HFFc6 (cell line): Measurements from ENCODE around the gene MED22. TPM values are rescaled to one million over a fixed set of nuclear protein-coding genes. Genes with fewer than 3 reads are reported as not detected.

Source experiments
- DNase-seq: peaks from one replicate; pipeline ENCODE4 v3.0.0-alpha.2; 2018
- H3K27ac Mint-ChIP-seq: 2 replicates; pipeline ENCODE4 v1.8.0; 2020; ENCODE audit warnings: mild to moderate bottlenecking, mixed read lengths
- H3K27me3 Mint-ChIP-seq: 2 replicates; pipeline ENCODE4 v1.8.0; 2021; ENCODE audit warnings: mild to moderate bottlenecking, moderate library complexity, mixed read lengths; ENCODE audit not compliant: insufficient read depth
- H3K36me3 Mint-ChIP-seq: 2 replicates; pipeline ENCODE4 v1.8.0; 2021; ENCODE audit warnings: low read depth, mixed read lengths
- H3K4me1 Mint-ChIP-seq: 2 replicates; pipeline ENCODE4 v1.8.0; 2020; ENCODE audit warnings: low read depth, mixed read lengths
- H3K4me3 Mint-ChIP-seq: 2 replicates; pipeline ENCODE4 v1.8.0; 2020; ENCODE audit warnings: mild to moderate bottlenecking, moderate library complexity, mixed read lengths
- H3K9me3 Mint-ChIP-seq: 2 replicates; pipeline ENCODE4 v1.8.0; 2020; ENCODE audit warnings: mild to moderate bottlenecking, mixed read lengths
- CTCF ChIP-seq: fragments of 200-600 bp; sonication (generic); IDR thresholded peaks from 2 replicates; pipeline ENCODE4 v1.5.0; 2021; ENCODE audit warnings: antibody characterized with exemption, mild to moderate bottlenecking
- total RNA-seq, 6 experiments: library from RNA; stranded (reverse); fragmentation: NEBNext Ultra II Directional; extraction: Animal tissue kit (Norgen Biotek cat#: 25700); gene quantifications; 2 replicates in 1 of 6; 3 replicates in 5 of 6; pipeline ENCODE4 v1.2.3, GENCODE V29; 2021

The MED22 gene
- total RNA-seq, 6 experiments from 2014 or later = 17.9 to 22.3 (median 20.8) TPM

DNA sequence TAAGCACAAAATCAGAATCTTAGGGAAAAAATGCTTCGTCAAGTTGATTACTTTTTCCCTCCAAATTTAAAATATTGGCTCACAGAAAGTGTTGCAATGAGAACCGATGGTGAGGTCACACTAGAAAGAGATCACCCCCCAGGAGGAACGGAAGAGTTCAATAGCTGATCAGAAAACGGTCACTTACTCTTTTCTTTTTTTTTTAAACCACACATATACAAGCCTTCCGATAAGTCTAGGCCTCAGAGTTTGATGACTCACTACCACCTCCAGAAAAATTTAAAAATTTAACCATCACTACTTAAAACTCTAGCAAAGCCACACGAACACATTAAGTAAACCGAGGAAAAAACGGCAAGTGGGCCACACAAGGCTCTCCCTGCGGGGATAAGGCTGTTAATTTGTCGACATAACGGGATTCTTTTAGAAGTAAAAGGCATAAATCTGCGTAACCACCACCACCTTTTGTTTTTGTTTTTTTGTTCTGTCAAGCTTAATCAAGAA, 26.7 kb upstream of the MED22 start:
- Mint-ChIP-seq H3K9me3 (no peaks in the 10 kb centered on the region), H3K36me3 (peaks cover 32% of the 10 kb centered on the region), H3K27ac (peak overlapping the region; percentile 99), H3K4me1 (peaks cover 56% of the 10 kb centered on the region), H3K4me3 (peak overlapping the region; percentile 99), H3K27me3 (peaks cover 11% of the 10 kb centered on the region)
- DNase-seq = peak; percentile 41
- no peak for TF ChIP-seq CTCF

- peaks cover 13% of the 10 kb centered on the region for H3K27me3 Mint-ChIP-seq
- no peak for TF ChIP-seq CTCF
- H3K4me3 Mint-ChIP-seq = peak overlapping the region; percentile 24; the same call in 1 of the 2 replicates
- H3K9me3 Mint-ChIP-seq = no peaks in the 10 kb centered on the region
- no peak for DNase-seq
- H3K4me1 Mint-ChIP-seq = peaks cover 58% of the 10 kb centered on the region
- H3K27ac Mint-ChIP-seq = no peak overlapping the region
- peaks cover 45% of the 10 kb centered on the region for H3K36me3 Mint-ChIP-seq
Observed at GRCh38 chr9:133372144-133372543, 24.2 kb upstream of the MED22 start.

- no peak overlapping the region; the same call in 1 of the 2 replicates for H3K4me3 Mint-ChIP-seq
- H3K36me3 Mint-ChIP-seq = peaks cover 45% of the 10 kb centered on the region
- DNase-seq = no peak
- peaks cover 52% of the 10 kb centered on the region for H3K4me1 Mint-ChIP-seq
- no peaks in the 10 kb centered on the region for H3K9me3 Mint-ChIP-seq
- no peak for TF ChIP-seq CTCF
- peaks cover 13% of the 10 kb centered on the region for H3K27me3 Mint-ChIP-seq
- 0 out of 2 replicates have a peak overlapping the region, but pooled peaks have one; percentile 6 for H3K27ac Mint-ChIP-seq
Observed at GRCh38 chr9:133371261-133371711, 23.4 kb upstream of the MED22 start.

DNA sequence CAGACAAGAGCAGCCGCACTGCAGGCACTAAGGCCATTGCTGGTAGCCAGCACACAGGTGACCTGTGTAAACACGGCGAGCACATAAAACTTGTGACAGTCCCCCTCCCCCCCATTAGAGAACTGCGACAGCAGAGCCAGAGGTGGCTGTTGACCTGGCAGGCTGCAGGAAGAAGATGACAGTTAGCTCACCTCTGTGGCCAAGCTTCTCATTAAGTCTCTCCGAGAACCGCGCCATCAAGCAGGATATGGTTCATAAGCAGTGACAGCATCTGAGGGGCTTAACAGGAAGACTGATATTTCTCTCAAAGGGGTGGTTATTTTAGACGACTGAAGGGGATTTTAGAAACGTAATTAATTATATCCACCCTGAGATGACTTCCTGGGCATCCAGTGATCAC, 22.8 kb upstream of the MED22 start:
- DNase-seq = no peak
- peak overlapping the region; percentile 4; the same call in 1 of the 2 replicates for H3K27ac Mint-ChIP-seq
- peaks cover 52% of the 10 kb centered on the region for H3K4me1 Mint-ChIP-seq
- no peak overlapping the region for H3K4me3 Mint-ChIP-seq
- no peaks in the 10 kb centered on the region for H3K9me3 Mint-ChIP-seq
- no peak for TF ChIP-seq CTCF
- H3K27me3 Mint-ChIP-seq = peaks cover 13% of the 10 kb centered on the region
- peaks cover 45% of the 10 kb centered on the region for H3K36me3 Mint-ChIP-seq

GRCh38 chr9:133369933-133370332, 22.0 kb upstream of the MED22 start:
- peaks cover 10% of the 10 kb centered on the region for H3K27me3 Mint-ChIP-seq
- 0 out of 2 replicates have a peak overlapping the region, but pooled peaks have one; percentile 4 for H3K27ac Mint-ChIP-seq
- TF ChIP-seq CTCF = no peak
- H3K4me1 Mint-ChIP-seq = peaks cover 52% of the 10 kb centered on the region
- H3K36me3 Mint-ChIP-seq = peaks cover 42% of the 10 kb centered on the region
- H3K4me3 Mint-ChIP-seq = no peak overlapping the region
- DNase-seq = no peak
- H3K9me3 Mint-ChIP-seq = no peaks in the 10 kb centered on the region
